Fibroblast of skin of back (primary cell): ENCODE measurements around the gene MEOX1.
"Not testable (repeated sequence)": the region's sequence is repeated elsewhere in the genome, so short reads cannot be mapped to it uniquely, and the experiment has no call there.

Source experiments
- DNase-seq: peaks from one replicate; pipeline ENCODE4 v3.0.0-alpha.2; 2013

MEOX1 gene

GRCh38 chr17:43615330-43616028, 46.2 kb downstream of the MEOX1 start:
- DNase-seq, result no peak

- no peak for DNase-seq
These were observed 47.2 kb downstream of the MEOX1 start for GRCh38 chr17:43614561-43614960.

GRCh38 chr17:43613917-43614316, 47.8 kb downstream of the MEOX1 start:
- DNase-seq, result no peak

GRCh38 chr17:43612515-43612914, 49.2 kb downstream of the MEOX1 start:
- DNase-seq, result no peak

DNA sequence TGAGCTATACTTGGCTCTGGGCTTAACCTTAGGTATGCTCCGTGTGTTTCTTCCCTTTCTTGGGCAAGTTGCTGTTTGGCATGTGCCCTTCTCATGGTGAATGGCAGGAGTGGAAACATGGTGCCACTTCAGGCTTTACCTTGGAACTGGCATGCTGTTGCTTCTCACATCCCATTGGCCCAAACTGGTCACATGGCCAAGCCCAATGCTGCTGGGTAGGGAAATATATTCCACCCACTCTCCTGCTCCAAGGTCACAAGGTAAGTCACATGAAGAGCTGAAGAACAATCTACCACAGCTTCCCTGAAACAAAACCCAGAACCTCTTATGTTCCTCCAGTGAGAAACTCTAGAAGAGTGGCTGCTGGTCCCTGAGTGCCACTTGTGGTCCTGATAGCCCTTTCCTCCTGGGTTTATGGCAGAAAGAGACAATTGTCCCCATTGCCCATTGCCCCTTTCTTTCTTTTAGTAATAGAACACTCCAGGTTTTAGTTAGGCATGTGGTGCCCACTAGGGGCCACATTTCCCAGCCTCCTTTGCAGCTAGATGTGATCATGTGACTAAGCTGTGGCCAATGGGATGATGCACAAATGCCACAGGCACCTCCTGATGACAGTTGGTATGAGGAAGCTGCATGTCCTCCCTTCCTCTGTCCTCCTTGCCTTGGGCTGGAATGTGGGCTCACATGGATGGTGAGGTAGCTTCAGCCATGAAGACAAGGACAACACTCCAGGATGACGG, 50.3 kb downstream of the MEOX1 start:
- no peak for DNase-seq

- no peak for DNase-seq
These were observed 51.9 kb downstream of the MEOX1 start for GRCh38 chr17:43609613-43610385.

- DNase-seq, result peak; percentile 37
These were observed 53.4 kb downstream of the MEOX1 start for GRCh38 chr17:43608313-43608712.

- no peak for DNase-seq
These were observed 57.2 kb downstream of the MEOX1 start for GRCh38 chr17:43604549-43604948.

DNA sequence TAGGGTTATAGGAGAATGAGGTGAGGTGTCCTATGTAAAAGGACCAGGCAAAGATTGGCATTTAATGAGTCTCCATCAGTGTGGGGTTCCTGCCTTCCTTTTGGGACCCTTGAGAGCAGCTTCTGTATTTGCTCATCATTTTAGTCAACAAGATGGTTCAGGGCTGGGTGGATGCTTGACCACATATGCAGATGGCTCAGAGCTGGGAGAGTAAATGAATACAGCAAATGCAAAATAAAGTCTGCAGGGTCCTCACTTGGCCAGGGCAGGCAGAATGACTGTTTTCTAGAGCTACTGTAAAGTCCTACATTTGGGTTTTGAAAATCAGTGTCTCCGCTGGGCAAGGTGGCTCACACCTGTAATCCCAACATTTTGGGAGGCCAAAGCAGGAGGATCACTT, 58.4 kb downstream of the MEOX1 start:
- no peak for DNase-seq

DNA sequence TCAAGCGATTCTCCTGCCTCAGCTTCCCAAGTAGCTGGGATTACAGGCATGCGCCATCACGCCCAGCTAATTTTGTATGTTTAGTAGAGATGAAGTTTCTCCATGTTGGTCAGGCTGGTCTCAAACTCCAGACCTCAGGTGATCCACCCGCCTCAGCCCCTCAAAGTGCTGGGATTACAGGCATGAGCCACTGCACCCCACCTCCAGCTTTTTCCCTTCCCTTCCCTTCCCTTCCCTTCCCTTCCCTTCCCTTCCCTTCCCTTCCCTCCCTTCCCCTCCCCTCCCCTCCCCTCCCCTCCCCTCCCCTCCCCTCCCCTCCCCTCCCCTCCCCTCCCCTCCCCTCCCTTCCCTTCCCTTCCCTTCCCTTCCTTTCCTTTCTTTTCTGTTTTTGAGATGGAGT, 59.2 kb downstream of the MEOX1 start:
- DNase-seq, result not testable (repeated sequence)

DNA sequence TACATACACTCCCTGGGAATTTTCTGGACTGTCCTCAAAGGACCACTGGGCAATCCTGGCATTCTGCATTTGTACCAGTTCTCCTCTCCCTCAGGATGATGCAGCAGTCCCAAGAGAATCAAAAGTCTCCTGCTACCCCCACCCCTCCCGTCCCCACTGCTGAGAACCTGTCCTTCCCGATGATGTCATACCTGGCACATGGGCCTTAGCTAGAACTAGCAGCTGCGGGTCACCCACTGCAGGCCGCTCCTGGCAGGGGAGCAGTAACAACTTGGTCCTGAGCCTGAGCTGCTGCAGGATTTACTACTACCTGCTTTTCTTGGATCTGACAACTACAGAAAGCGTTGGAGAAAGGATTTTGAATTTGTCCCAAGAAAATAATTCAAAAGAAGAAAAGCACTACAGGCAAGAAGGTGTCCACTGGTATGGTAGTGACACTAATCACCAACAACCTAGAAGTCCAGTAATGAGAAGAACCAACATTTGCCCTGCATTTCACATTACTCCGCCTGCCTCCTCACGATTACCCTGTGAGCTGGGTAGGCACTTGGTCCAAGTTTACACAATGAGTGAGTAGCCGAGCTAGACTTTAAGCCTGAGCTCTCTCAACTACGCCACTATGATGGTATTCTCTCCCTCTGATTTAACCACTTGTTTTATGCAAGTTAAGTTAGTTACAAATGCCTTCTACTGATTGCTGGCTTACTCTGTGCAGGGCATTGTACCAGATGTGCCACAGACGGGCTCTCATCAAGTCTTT, 60.3 kb downstream of the MEOX1 start:
- no peak for DNase-seq

- DNase-seq, result peak; percentile 80
These were observed 61.9 kb downstream of the MEOX1 start for GRCh38 chr17:43599835-43600234.

GRCh38 chr17:43599046-43599395, 62.7 kb downstream of the MEOX1 start:
- no peak for DNase-seq

GRCh38 chr17:43598357-43599045, 63.2 kb downstream of the MEOX1 start:
- DNase-seq, result no peak

GRCh38 chr17:43597624-43598356, 63.9 kb downstream of the MEOX1 start:
- no peak for DNase-seq

DNA sequence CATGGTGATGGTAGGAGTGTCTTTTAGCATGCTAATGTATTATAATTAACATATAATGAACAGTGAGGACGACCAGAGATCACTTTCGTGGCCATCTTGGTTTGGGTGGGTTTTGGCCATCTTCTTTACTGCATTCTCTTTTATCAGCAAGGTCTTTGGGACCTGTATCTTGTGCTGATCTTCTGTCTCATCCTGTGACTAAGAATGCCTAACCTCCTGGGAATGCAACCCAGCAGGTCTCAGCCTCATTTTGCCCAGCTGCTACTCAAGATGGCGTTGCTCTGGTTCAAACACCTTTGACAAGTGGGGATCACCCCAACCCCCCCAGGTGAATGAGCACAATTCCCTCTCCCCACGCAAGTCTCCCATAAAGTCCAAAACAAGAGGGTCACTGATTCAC, 66.3 kb downstream of the MEOX1 start:
- DNase-seq, result no peak

DNA sequence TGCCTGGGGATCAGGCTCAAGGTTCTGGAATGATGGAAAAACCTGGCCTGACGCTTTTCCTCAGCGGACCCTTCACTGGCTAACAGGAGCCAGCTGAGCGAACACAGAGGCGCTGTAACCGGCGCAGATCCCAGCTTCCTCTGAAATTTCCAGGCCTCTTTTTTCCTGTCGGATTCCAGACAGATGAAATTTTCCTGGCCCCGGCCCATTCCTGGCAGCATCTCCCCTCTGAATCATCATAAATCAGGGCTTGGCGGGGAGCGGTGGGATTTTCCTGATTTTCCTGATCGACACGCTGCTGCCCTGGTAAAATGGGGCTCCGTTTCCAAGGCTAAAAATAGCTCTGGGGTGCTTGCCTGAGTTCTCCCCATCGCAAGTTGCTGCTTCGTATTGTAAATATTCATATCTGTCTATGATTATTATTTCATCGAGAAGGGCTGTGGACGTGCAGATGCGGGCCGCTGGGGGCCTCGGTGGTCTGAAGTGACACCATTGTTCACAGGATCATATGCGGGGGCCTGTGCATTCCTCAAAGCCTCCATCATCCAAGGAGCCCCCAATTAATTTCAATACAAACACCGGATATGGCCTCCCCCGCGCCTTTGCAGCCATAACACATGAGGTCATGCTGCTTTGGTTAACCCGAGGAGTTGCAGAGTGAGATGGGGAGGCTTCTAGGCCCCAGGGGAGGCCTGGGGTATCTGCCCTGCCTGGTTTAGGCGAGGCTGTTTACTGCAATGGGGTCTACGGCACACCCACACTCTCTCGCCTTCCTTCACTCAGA, 69.8 kb downstream of the MEOX1 start:
- peak; percentile 95 for DNase-seq

- peak; percentile 60 for DNase-seq
These were observed 70.7 kb downstream of the MEOX1 start for GRCh38 chr17:43591001-43591400.
